ENCODE data around the gene EPHB6. TPM values are rescaled to one million over a fixed set of nuclear protein-coding genes. Genes with fewer than 3 reads are reported as not detected.

Gene EPHB6
- polyA plus RNA-seq, 1 donor, result 6.8 TPM

DNA sequence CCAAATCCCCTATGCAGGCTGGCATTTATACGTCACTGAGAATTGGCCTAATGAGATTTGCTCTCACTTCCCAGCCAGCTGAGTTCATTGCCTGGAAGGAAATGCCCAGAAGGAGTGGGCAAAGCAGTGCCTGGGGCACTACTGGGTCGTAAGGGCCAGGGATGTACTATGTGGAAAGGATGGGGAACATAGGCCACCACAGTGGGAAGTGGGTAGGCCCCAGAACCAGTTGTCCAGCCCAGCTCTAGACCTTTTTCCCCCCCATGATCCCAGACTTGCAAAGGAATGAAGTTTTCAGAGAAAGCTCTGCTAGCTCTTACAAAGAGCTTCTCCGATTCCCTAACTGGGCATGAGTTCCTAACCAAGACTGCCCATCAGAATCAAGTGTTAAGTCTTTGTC lies 64.8 kb downstream of the EPHB6 start:
- Histone ChIP-seq H3K9me3 (ENCODE audit: control insufficient read depth, low read depth, low read length) (no peaks in the 10 kb centered on the region), H3K4me3 (ENCODE audit: low read length) (no peak overlapping the region), H3K27me3 (ENCODE audit: control insufficient read depth, insufficient read depth, low read length) (peaks cover 18% of the 10 kb centered on the region), H3K27ac (ENCODE audit: low read length) (no peak overlapping the region), H3K36me3 (ENCODE audit: control insufficient read depth, insufficient read depth, low read length) (no peaks in the 10 kb centered on the region), H3K4me1 (ENCODE audit: control insufficient read depth, insufficient read depth, low read length) (peaks cover 15% of the 10 kb centered on the region)
- WGBS (ENCODE audit: insufficient coverage, low lambda C conversion rate), result no CpG with 5 or more reads among the region's 3 CpGs
- no peak for DNase-seq

Other genes starting within 250 kb of the EPHB6 start
- 0.15 TPM for gene PRSS1, start 105.6 kb upstream of the EPHB6 start, polyA plus RNA-seq
- gene PRSS2, start 84.1 kb upstream of the EPHB6 start, polyA plus RNA-seq, result 60.4 TPM
- 2.2 TPM for gene TRPV6, start 30.7 kb downstream of the EPHB6 start, polyA plus RNA-seq
- 0.73 TPM for gene TRPV5, start 78.7 kb downstream of the EPHB6 start, polyA plus RNA-seq
- gene LLCFC1, start 84.4 kb downstream of the EPHB6 start, polyA plus RNA-seq, result 6.6 TPM
- 181 TPM for gene KEL, start 107.3 kb downstream of the EPHB6 start, polyA plus RNA-seq
- not detected for gene OR9A2, start 172.1 kb downstream of the EPHB6 start, polyA plus RNA-seq
- not detected for gene OR6V1, start 197.3 kb downstream of the EPHB6 start, polyA plus RNA-seq

Measured in large intestine (tissue), 3 donors.